ENCODE measurements around the gene FBXO42. TPM values are rescaled to one million over a fixed set of nuclear protein-coding genes. Genes with fewer than 3 reads are reported as not detected.

The FBXO42 gene
- total RNA-seq, 1 donor from 2014 or later, result 21.0 TPM

- no peaks in the 10 kb centered on the region for H3K36me3 ChIP-seq
- peaks cover 5% of the 10 kb centered on the region for H3K4me1 ChIP-seq
- no peak overlapping the region for H3K4me3 ChIP-seq
- ATAC-seq, result no peak
- no peak overlapping the region for H3K27ac ChIP-seq
- no peak for TF ChIP-seq CTCF (IDR thresholded peaks at IDR 0.05)
- no peaks in the 10 kb centered on the region for H3K9me3 ChIP-seq
- intact Hi-C loops (cut with DNase I), result no loop called here
- H3K27me3 ChIP-seq, result no peaks in the 10 kb centered on the region
- no peak for DNase-seq
Measured at GRCh38 chr1:16221499-16221898, 130.8 kb downstream of the FBXO42 start.

- no peaks in the 10 kb centered on the region for H3K36me3 ChIP-seq
- peaks cover 12% of the 10 kb centered on the region for H3K4me1 ChIP-seq
- DNase-seq (no peak), ATAC-seq (no peak)
- no peak overlapping the region for H3K27ac ChIP-seq
- H3K27me3 ChIP-seq, result no peaks in the 10 kb centered on the region
- TF ChIP-seq CTCF (IDR thresholded peaks at IDR 0.05), result no peak
- H3K4me3 ChIP-seq, result no peak overlapping the region
- H3K9me3 ChIP-seq, result no peaks in the 10 kb centered on the region
- intact Hi-C loops (cut with DNase I), result no loop called here
Measured at GRCh38 chr1:16219968-16220500, 132.2 kb downstream of the FBXO42 start.

GRCh38 chr1:16218674-16219071, 133.6 kb downstream of the FBXO42 start:
- H3K27me3 ChIP-seq, result no peaks in the 10 kb centered on the region
- intact Hi-C loops (cut with DNase I), result no loop called here
- no peaks in the 10 kb centered on the region for H3K36me3 ChIP-seq
- peaks cover 12% of the 10 kb centered on the region for H3K4me1 ChIP-seq
- DNase-seq (no peak), ATAC-seq (no peak)
- H3K27ac ChIP-seq, result no peak overlapping the region
- H3K9me3 ChIP-seq, result no peaks in the 10 kb centered on the region
- H3K4me3 ChIP-seq, result no peak overlapping the region
- no peak for TF ChIP-seq CTCF (IDR thresholded peaks at IDR 0.05)

- Histone ChIP-seq H3K4me3 (peak overlapping the region; percentile 57), H3K36me3 (no peaks in the 10 kb centered on the region), H3K9me3 (no peaks in the 10 kb centered on the region), H3K27ac (no peak overlapping the region), H3K27me3 (no peaks in the 10 kb centered on the region), H3K4me1 (peaks cover 12% of the 10 kb centered on the region)
- TF ChIP-seq CTCF (IDR thresholded peaks at IDR 0.05), result no peak
- intact Hi-C loops (cut with DNase I), result no loop called here
- DNase-seq (peak; percentile 64), ATAC-seq (no peak)
Measured at GRCh38 chr1:16218014-16218673, 134.1 kb downstream of the FBXO42 start.

GRCh38 chr1:16217061-16217785, 135.1 kb downstream of the FBXO42 start:
- DNase-seq (peak; percentile 100), ATAC-seq (peak; percentile 98)
- peak overlapping the region; percentile 69 for H3K27ac ChIP-seq
- no peaks in the 10 kb centered on the region for H3K27me3 ChIP-seq
- H3K9me3 ChIP-seq, result no peaks in the 10 kb centered on the region
- intact Hi-C loops (cut with DNase I), result no loop called here
- no peak for TF ChIP-seq CTCF (IDR thresholded peaks at IDR 0.05)
- peaks cover 12% of the 10 kb centered on the region for H3K4me1 ChIP-seq
- H3K36me3 ChIP-seq, result no peaks in the 10 kb centered on the region
- peak overlapping the region; percentile 57 for H3K4me3 ChIP-seq

All from upper lobe of right lung (tissue), 1 donor.